Brain microvascular endothelial cell (primary cell): ENCODE data around the gene MAN1A1.

Experiments
- DNase-seq: peaks from one replicate; pipeline ENCODE4 v3.0.0-alpha.2; 2020
- H3K27ac ChIP-seq: fragments of 250-450 bp; sonication (Bioruptor Pico); 2 replicates; pipeline ENCODE4 v1.5.1; 2020; ENCODE audit warnings: mild to moderate bottlenecking, moderate library complexity
- H3K27me3 ChIP-seq: fragments of 250-450 bp; sonication (Bioruptor Pico); replicated peaks from 2 replicates; pipeline ENCODE4 v1.5.1; 2020; ENCODE audit warnings: mild to moderate bottlenecking
- H3K36me3 ChIP-seq: fragments of 250-450 bp; sonication (Bioruptor Pico); replicated peaks from 2 replicates; pipeline ENCODE4 v1.5.1; 2020; ENCODE audit warnings: mild to moderate bottlenecking
- H3K4me3 ChIP-seq: 2 replicates; pipeline ENCODE4 v1.5.1; 2011; ENCODE audit warnings: low read depth, mild to moderate bottlenecking, control low read depth, low read length, moderate library complexity
- in situ Hi-C: cut with HindIII; loops from 2 replicates; pipeline ENCODE4 v1.10.0; 2017; ENCODE audit warnings: low sequenced_read_pairs, low pct_ligation_motif_present
- TF ChIP-seq, protein P1 (sequence below): IDR thresholded peaks from 2 replicates; pipeline ENCODE4 v1.5.1; 2011; ENCODE audit warnings: low read depth, mild to moderate bottlenecking, moderate library complexity, low read length, control low read depth, inconsistent platforms; ENCODE audit errors: missing control alignments

Gene MAN1A1

DNA sequence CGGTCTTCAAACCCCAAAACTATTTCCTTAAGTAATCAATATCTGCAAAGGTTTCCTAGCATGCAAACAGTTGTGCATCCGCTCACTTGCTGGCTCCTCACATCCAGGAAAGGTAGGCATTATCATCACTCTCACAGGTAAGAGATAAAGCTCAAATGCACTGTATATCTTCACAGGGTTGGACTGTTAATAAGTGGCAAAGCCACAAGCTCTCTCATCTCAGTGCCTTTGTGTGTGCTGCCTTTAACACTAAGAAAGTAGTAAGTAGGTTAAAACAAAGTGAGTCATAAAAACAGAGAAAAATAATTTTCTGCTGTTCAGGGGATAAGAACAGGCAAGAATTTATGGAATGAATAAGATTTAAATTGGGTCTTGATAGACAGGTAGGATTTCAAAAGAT, 21.3 kb downstream of the MAN1A1 start:
- no peak for DNase-seq
- Histone ChIP-seq H3K4me3 (no peak overlapping the region), H3K36me3 (no peaks in the 10 kb centered on the region), H3K27me3 (no peaks in the 10 kb centered on the region), H3K27ac (no peak overlapping the region)
- in situ Hi-C loops = no loop called here
- TF ChIP-seq, protein P1, sequence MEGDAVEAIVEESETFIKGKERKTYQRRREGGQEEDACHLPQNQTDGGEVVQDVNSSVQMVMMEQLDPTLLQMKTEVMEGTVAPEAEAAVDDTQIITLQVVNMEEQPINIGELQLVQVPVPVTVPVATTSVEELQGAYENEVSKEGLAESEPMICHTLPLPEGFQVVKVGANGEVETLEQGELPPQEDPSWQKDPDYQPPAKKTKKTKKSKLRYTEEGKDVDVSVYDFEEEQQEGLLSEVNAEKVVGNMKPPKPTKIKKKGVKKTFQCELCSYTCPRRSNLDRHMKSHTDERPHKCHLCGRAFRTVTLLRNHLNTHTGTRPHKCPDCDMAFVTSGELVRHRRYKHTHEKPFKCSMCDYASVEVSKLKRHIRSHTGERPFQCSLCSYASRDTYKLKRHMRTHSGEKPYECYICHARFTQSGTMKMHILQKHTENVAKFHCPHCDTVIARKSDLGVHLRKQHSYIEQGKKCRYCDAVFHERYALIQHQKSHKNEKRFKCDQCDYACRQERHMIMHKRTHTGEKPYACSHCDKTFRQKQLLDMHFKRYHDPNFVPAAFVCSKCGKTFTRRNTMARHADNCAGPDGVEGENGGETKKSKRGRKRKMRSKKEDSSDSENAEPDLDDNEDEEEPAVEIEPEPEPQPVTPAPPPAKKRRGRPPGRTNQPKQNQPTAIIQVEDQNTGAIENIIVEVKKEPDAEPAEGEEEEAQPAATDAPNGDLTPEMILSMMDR = no peak

DNA sequence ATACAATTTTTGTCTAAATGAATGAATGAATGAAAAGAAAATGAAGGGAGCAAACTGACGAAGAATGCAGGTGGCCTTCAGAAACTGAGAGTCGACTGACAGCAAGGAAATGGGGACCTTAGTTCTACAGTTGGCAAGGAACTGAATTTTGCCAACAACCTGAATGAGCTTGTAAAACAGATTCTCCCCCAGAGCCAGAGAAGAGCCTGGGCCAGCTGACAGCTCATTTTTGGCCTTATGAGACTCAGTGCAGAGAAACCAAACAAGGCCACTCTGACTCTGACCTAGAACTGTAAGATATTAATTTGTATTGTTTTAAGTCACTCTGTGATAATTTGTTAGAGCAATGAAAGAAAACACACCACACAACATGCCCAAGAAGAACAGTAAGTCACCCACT, 21.8 kb downstream of the MAN1A1 start:
- H3K4me3 ChIP-seq = no peak overlapping the region
- H3K27me3 ChIP-seq = no peaks in the 10 kb centered on the region
- TF ChIP-seq, protein P1 = no peak
- in situ Hi-C loops = no loop called here
- H3K27ac ChIP-seq = no peak overlapping the region
- H3K36me3 ChIP-seq = no peaks in the 10 kb centered on the region
- no peak for DNase-seq

DNA sequence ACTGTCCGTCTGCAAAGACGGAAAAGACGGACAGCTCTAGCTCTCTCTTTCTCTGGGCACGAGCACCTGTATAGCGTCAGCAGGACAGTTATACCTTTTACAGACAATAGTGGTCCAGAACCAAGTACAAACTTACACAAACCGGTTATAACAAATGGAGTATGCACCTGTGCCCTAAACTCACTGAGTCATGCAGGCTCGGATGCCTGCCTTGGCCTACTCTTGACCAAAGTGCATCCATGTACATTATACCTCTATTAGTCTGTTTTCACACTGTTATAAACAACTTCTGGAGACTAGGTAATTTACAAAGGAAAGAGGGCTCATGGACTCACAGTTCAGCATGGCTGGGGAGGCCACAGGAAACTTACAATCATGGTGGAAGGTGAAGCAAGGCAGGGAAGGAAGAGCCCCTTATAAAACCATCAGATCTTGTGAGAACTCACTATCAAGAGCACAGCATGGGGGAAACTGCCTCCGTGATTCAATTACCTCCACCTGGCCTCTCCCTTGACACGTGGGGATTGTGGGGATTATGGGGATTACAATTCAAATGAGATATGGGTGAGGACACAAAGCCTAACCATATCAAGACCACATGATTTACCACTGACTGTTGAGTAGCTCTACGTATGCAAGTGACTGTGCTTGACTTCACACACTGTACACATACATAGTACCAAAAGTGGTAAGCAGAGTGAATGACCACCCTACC, 23.1 kb downstream of the MAN1A1 start:
- no peak overlapping the region for H3K4me3 ChIP-seq
- H3K36me3 ChIP-seq = no peaks in the 10 kb centered on the region
- H3K27me3 ChIP-seq = no peaks in the 10 kb centered on the region
- in situ Hi-C loops = no loop called here
- no peak overlapping the region for H3K27ac ChIP-seq
- DNase-seq = no peak
- TF ChIP-seq, protein P1 = no peak

DNA sequence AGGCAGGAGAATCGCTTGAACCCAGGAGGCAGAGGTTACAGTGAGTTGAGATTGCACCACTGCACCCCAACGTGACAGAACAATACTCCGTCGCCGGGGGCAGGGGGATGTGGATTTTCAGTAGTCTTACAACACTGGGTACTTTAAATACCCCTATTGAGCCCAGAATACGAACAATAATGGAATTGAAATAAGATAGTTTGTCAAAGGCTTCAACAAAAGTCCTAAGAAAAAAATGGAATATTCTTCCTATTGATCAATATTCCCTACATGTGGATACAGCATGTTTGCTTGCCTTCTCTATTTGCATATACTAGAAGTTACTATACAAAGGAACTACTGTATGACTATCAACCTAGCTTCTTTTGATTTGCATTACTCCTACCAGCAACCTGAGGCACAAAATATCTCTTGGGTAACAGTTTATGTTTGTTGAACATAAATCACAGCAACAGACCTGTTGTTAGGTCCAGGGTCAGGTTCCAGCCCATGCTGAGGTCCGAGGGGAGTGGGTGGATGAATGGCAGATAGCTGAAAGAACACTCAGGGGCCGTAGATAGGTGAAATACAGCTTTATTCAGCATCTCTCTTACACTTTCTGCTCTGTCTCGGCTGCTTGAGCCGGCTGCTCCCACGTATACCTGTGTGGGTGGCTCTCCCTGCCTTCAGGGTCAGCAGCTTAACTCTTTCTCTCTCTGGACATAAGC, 23.8 kb downstream of the MAN1A1 start:
- Histone ChIP-seq H3K27me3 (no peaks in the 10 kb centered on the region), H3K27ac (no peak overlapping the region), H3K36me3 (no peaks in the 10 kb centered on the region), H3K4me3 (no peak overlapping the region)
- in situ Hi-C loops = no loop called here
- TF ChIP-seq, protein P1 = no peak
- no peak for DNase-seq

DNA sequence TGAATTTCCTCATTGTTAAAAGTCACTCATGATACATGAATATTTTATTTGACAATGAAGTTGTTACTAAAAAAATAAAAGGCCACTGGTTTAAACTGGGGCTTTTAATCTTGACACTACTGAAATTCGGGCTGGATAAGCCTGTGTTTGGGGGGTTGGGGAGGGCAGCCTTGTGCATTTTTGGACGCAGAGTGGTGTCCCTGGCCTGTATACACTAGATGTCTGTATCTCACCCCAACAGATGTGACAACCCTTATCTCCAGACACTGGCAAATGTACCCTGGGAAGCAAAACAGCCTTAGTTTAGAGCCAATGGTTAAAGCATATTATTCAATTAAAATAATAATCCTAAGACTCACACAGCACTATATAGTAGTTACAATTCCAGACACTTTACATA, 24.8 kb downstream of the MAN1A1 start:
- in situ Hi-C loops = no loop called here
- no peak overlapping the region for H3K27ac ChIP-seq
- no peaks in the 10 kb centered on the region for H3K36me3 ChIP-seq
- no peak overlapping the region for H3K4me3 ChIP-seq
- no peak for DNase-seq
- H3K27me3 ChIP-seq = no peaks in the 10 kb centered on the region
- TF ChIP-seq, protein P1 = no peak
